GM11168 (cell line): ENCODE results near the gene SFXN3.

Experiments used
- in situ Hi-C: fragments of 300-500 bp; cut with MboI; formaldehyde crosslinking; loops from one replicate; pipeline ENCODE4 v1.12.0; 2022; ENCODE audit warnings: low sequenced_read_pairs; ENCODE audit not compliant: unreplicated experiment

SFXN3 gene, protein sequence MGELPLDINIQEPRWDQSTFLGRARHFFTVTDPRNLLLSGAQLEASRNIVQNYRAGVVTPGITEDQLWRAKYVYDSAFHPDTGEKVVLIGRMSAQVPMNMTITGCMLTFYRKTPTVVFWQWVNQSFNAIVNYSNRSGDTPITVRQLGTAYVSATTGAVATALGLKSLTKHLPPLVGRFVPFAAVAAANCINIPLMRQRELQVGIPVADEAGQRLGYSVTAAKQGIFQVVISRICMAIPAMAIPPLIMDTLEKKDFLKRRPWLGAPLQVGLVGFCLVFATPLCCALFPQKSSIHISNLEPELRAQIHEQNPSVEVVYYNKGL

DNA sequence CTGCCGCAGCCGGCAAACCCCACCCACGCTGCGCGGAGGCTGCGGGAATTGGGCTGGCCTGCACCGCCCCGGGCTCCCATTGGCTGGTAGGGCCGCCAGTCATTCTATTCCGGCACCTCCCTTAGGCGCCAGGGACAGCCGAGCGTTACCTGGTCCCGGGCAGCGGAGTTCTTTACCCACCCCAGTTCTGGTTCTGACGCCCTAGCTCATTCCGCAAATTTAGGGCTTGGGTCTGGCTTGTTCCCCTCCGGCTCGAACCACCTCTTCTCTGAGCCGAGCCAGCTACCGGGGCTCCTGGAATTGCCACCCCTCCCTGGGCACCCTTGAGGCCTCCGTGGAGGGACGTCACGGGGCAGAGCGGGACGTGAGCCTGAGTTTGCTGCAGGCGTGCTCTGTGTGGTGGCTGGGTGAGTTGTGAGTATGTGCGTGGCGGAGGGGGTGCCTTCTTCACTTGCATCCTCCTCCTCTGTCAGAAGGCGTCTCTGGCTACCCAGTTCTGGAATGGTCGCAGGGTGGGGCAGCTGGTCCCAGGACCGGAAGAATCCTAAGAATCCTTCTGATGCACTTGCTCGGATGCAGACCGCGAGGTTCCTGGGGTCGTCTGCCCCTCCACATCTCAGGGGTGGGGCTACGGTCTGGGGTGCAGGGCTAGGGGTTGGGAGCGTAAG lies at the start of gene SFXN3, which contains the start of gene PDZD7:
Gene SFXN3, plus strand, starts transcription at position 107 of the 668 bp plus-strand sequence. CDS start 3,461 bp downstream, outside the sequence.
Gene PDZD7, minus strand, starts transcription at position 2 of the 668 bp plus-strand sequence. CDS start 910 bp downstream, outside the sequence.
- in situ Hi-C loops, result no loop called here

DNA sequence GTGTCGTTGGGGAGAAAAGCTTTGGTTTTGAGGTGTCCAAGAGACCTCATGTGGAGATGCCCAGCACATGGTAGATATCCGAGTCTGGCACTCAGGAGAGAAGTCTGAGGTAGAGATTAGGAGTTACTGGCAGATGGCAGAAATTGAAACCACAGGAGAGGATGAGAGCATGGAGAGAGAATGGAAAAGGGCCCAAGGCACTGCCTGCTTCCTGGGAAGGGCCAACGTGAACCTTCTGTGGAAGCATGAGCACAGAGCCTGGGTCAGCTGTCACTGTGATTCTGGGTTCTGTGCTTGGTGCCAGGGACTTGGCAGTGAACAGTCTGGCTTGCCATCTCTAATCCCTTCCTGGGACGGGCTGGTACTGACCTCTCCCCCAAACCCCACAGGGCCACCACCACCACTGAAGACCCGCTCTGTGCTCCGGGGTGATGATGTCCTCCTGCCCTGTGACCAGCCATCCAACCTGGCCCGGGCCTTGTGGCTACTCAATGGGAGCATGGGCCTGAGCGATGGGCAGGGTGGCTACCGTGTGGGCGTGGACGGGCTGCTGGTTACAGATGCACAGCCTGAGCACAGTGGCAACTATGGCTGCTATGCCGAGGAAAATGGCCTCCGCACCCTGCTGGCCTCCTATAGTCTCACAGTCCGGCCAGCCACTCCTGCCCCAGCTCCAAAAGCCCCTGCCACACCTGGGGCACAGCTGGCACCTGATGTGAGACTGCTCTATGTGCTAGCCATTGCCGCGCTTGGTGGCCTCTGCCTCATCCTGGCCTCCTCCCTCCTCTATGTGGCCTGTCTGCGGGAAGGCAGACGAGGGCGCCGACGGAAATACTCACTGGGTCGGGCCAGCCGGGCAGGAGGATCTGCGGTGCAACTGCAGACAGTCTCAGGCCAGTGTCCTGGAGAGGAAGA lies 47.9 kb upstream of the SFXN3 start:
- in situ Hi-C loops, result no loop called here

GRCh38 chr10:100983868-100984671 lies 47.0 kb upstream of the SFXN3 start:
- in situ Hi-C loops, result no loop called here

DNA sequence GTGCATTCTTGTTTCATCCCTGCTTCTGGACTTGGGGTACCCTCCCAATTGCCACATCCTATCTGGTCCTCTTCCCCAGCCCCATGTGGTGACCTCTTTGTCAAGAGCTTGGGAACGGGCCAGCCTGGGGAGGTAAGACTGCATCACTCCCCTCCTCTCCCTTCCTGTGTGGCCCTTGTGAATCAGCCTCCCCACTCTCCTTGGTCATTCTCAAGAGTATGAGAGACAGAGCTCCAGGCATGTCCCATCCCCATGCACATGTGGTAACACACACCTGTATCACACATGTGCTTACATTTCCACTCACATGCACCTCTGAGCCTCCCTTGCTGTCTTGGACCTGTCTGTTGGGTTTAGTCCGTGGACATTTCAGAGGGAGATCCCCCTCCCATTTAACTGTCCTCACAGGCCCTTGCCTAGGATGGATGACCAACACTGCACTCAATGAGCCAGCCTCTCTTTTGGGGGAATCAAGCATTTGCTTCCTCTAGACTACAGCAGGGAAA lies 46.3 kb upstream of the SFXN3 start:
- in situ Hi-C loops, result no loop called here

DNA sequence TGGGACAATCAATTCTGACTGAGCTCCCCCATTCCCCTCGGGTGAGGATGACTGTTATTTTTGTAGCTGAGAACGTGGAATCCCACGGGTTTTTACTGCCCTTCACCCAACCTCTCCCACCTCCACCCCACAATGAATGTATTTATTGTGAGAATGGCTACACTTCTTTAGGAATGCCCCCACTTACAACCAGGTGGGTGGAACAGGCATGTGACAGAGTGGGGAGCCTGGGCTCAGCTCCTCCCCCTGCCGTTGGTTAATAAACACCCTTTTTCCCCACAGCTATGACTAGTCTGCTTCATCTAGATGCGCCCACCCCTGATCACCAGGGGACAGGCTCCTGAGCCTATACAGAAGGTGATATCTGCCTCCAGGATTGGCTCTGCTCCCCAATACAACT lies 45.7 kb upstream of the SFXN3 start:
- in situ Hi-C loops, result no loop called here

GRCh38 chr10:100986623-100986951 lies 44.4 kb upstream of the SFXN3 start:
- in situ Hi-C loops, result no loop called here

DNA sequence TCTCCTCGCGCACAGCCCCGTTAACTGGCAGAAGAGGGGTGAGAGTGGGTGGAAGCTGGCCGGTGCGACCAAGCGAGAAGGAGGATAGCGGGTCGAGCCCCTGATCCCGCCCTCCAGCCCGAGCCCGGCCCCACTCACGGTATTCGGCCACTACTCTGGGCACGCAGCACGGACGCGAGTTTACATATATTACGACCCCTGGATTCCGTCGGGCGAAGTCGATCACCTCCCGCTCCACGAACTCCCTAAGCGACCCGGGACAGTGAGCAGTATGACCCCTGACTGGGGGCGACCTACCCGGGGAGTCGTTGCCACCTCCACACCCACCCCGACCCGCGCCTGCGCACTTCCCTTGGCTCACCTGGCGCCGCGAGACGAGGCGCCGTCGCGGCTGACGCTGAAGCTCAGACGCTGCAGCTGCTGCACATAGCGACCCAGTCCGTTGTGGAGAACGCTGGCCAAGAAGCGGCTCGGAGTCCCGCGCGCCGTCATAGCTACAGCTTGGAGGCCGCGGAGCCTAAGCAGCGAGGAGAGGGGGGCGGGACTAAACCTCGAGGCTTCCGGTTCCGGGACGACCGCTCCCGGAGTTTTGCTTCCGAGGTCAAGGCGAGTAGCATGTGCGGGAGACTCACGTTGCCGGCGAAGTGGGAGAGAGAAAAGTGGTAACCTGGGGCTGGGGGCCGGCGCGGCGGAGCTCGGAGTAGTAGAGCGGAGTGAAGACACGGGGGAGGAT lies 43.9 kb upstream of the SFXN3 start, which contains the start of the genes MRPL43 and TWNK:
Gene MRPL43, minus strand, starts transcription at position 546 of the 733 bp plus-strand sequence. Its CDS starts 54 bp downstream, at position 492.
Gene TWNK, plus strand, starts transcription at position 592 of the 733 bp plus-strand sequence. CDS start 668 bp downstream, outside the sequence.
- in situ Hi-C loops, result no loop called here

DNA sequence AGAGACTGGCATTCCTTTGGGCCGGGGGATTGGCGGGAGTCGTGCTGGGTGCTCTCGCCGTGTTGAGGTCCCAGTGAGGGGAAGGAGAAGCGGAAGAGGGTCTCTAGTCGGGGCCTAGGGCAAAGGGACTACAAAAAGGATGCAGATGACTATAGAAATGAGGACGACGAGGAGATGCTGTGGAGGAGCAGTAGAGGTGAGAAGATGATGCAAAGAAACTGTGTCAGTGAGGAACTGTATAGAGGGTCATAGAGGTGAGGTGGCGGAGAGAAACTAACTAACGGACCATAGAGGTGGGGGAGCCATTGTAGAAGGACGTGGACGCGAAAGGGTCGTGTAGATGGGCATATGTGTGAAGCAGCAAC lies 43.4 kb upstream of the SFXN3 start:
- in situ Hi-C loops, result no loop called here

DNA sequence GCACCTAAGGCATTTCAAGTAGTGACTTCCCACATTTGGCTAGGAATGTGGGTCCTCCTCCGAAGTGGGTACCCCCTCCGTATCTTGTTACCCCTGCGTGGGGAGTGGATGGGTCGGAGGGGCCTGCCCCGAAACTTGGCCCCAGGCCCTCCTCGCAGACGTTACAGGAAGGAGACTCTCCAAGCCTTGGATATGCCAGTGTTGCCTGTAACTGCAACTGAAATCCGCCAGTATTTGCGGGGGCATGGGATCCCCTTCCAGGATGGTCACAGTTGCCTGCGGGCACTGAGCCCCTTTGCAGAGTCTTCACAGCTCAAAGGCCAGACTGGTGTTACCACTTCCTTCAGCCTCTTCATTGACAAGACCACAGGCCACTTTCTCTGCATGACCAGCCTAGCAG lies 42.9 kb upstream of the SFXN3 start:
- in situ Hi-C loops, result no loop called here

DNA sequence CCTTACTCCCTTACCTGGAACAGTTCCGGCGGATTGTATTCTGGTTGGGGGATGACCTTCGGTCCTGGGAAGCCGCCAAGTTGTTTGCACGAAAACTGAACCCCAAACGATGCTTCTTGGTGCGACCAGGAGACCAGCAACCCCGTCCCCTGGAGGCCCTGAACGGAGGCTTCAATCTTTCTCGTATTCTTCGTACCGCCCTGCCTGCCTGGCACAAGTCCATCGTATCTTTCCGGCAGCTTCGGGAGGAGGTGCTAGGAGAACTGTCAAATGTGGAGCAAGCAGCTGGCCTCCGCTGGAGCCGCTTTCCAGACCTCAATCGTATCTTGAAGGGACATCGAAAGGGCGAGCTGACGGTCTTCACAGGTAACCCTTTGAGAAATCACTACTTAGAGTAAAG lies 41.9 kb upstream of the SFXN3 start:
- in situ Hi-C loops, result no loop called here

- in situ Hi-C loops, result no loop called here
Measured at GRCh38 chr10:100993986-100994708, 36.9 kb upstream of the SFXN3 start.

DNA sequence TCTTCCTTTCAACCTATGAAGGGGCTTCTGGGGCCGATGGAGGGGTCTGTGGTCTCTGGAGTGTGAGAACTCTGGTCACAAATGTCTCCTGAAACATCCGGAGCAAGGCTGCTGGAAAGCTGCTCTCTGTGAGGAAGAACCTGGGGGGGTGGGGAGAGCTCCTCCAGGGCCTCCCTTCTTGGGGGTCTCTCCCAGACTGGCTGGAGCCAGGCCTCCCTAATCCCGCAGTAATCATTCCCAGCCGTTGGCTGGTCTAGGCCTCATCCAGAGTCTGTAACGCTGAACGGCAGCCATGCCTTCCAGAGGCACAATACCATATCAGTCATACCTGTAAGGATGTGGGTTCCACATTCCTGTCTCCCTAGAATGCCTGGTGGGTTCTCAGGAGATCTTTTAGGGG lies 35.9 kb upstream of the SFXN3 start:
- in situ Hi-C loops, result no loop called here

DNA sequence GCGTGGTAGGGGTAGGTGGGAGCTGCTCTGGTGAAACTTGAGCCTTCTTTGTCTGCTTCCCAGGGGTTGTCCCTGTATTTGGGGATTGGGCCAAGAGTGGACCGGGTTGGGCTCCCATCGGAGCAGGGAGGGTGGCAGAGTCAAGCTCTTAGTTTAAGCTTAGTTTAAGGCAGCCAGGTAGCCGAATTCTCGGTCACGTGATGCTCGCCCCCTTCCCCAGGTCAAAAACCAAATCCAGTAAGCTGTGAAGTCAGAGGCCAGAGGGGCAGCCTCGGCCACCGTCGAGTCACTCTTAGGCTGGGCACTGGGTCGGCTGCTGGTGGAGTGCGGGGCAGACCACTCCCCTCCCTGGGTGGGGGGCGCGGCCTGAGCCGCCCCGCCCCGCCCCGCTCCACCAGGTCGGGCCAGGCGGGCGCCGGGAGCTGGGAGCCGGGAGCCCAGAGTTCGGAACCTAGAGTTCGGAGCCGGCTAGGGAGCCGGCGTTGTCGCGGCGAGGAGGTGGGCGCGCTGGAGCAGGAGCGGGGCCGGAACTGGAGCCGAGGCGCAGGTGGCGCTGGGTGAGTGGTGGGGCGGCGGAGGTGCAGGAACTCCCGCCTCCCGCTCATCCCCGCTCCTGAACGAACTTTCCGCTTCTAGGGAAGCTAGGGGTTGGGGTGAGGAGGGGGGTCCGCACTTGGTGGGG lies 34.2 kb upstream of the SFXN3 start:
- in situ Hi-C loops, result no loop called here

- in situ Hi-C loops, result no loop called here
Measured at GRCh38 chr10:100997360-100998182, 33.5 kb upstream of the SFXN3 start.

DNA sequence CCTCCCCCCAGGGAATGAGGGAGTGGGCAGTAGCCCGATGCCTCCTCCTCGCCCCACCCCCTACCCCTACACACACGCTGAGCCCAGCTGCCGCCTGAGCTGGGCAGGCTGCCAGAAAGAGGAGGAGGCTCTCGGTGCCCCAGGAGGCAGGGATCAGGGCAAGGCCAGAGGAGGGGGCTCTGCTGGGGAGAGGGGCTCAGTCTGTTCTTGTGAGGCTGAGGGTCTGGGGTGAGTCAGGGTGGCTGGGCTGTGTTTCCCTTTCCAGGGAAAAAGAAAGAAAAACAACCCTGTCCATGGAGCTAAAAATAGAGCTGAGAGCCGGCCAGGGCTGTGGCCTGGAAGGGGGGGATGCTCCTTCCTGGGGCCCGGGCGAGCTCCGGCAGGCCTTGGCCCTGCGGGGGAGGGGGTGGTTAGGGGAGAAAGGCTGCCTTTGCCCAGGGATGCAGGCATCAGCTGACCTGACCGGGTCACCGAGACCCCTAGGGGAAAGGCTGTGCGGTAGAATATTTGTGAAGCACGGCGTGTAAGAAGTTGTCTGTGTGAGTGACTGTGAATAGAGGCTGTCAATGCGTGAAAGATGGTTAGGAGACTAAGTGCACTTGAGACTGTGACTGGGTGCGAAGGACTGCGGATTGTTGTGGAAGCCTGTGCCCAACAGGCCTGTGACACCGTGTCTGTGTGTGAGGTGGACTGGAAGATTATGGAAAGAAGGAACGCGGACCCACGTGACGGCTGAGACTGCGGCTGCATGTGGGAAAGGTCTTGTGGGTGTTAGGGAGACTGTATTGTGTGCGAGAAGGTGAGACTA lies 32.6 kb upstream of the SFXN3 start:
- in situ Hi-C loops, result no loop called here
